HepG2 (cell line): Measurements from ENCODE around the gene CTSZ. TPM values are rescaled to one million over a fixed set of nuclear protein-coding genes. Genes with fewer than 3 reads are reported as not detected.

Experiments used
- ADNP ChIP-seq: sonication (generic); formaldehyde crosslinking; IDR thresholded peaks from 2 replicates; pipeline ENCODE4 v1.4.0; 2020; ENCODE audit warnings: missing genetic modification reagents
- ATAD3A ChIP-seq: sonication (generic); formaldehyde crosslinking; IDR thresholded peaks from 2 replicates; pipeline ENCODE4 v1.4.0; 2020; ENCODE audit warnings: missing genetic modification reagents
- BHLHE40 ChIP-seq: IDR thresholded peaks from 2 replicates; pipeline ENCODE4 v1.6.1; 2011; ENCODE audit warnings: low read length, improper control_type of control experiment
- CEBPB ChIP-seq: IDR thresholded peaks from 2 replicates; pipeline ENCODE4 v1.6.1; 2011; ENCODE audit warnings: low read depth, low read length, improper control_type of control experiment, borderline replicate concordance
- HIC2 ChIP-seq: sonication (generic); formaldehyde crosslinking; IDR thresholded peaks from 2 replicates; pipeline ENCODE4 v1.9.0; 2022; ENCODE audit warnings: low read depth, missing genetic modification reagents
- JDP2 ChIP-seq: sonication (generic); formaldehyde crosslinking; IDR thresholded peaks from 2 replicates; pipeline ENCODE4 v1.8.1; 2022; ENCODE audit warnings: missing genetic modification reagents, borderline replicate concordance
- KMT2B ChIP-seq: IDR thresholded peaks from 2 replicates; pipeline ENCODE4 v1.6.1; 2016; ENCODE audit warnings: missing genetic modification reagents, missing compliant biosample characterization
- MAFG ChIP-seq: sonication (generic); formaldehyde crosslinking; IDR thresholded peaks from 2 replicates; pipeline ENCODE4 v1.5.1; 2020; ENCODE audit warnings: mild to moderate bottlenecking, missing genetic modification reagents
- POLR2A ChIP-seq, 2 experiments: IDR thresholded peaks; 2 replicates each; pipeline ENCODE4 v1.6.1; 2011; ENCODE audit warnings: low read depth in 2 of 2, low read length in 2 of 2, mild to moderate bottlenecking in 1 of 2, moderate library complexity in 1 of 2; ENCODE audit not compliant: insufficient read depth in 1 of 2
- POLR2AphosphoS5 ChIP-seq: IDR thresholded peaks from 2 replicates; pipeline ENCODE4 v1.6.1; 2012; ENCODE audit warnings: low read depth, low read length
- SCMH1 ChIP-seq: sonication (generic); formaldehyde crosslinking; IDR thresholded peaks from 2 replicates; pipeline ENCODE4 v1.9.0; 2021; ENCODE audit warnings: missing genetic modification reagents, mild to moderate bottlenecking, borderline replicate concordance
- SIN3B ChIP-seq: fragments of 150-350 bp; IDR thresholded peaks from 2 replicates; pipeline ENCODE4 v1.6.1; 2014; ENCODE audit warnings: low read length
- SP5 ChIP-seq: IDR thresholded peaks from 2 replicates; pipeline ENCODE4 v1.6.1; 2016; ENCODE audit warnings: low read depth, borderline replicate concordance
- ZBTB8A ChIP-seq: sonication (generic); formaldehyde crosslinking; IDR thresholded peaks from 2 replicates; pipeline ENCODE4 v1.4.0; 2020; ENCODE audit warnings: mild to moderate bottlenecking, low read depth, missing genetic modification reagents, borderline replicate concordance
- ZNF232 ChIP-seq: sonication (generic); formaldehyde crosslinking; IDR thresholded peaks from 2 replicates; pipeline ENCODE4 v1.4.0; 2020; ENCODE audit warnings: missing genetic modification reagents, borderline replicate concordance
- ZNF619 ChIP-seq: sonication (generic); formaldehyde crosslinking; IDR thresholded peaks from 2 replicates; pipeline ENCODE4 v1.4.0; 2020; ENCODE audit warnings: mild to moderate bottlenecking, missing genetic modification reagents
- ZNF770 ChIP-seq: sonication (generic); formaldehyde crosslinking; IDR thresholded peaks from 2 replicates; pipeline ENCODE4 v1.5.0; 2020; ENCODE audit warnings: mild to moderate bottlenecking, missing genetic modification reagents
- ZNF83 ChIP-seq: sonication (generic); formaldehyde crosslinking; IDR thresholded peaks from 2 replicates; pipeline ENCODE4 v1.4.0; 2020; ENCODE audit warnings: missing genetic modification reagents, mild to moderate bottlenecking, borderline replicate concordance
- polyA plus RNA-seq, 8 experiments: library from polyadenylated mRNA; depleted of rRNA in 3 of 8; stranded (reverse) in 7 of 8; unstranded in 1 of 8; fragments of >200 nt; fragmentation: Illumina TruSeq in 4 of 8; extraction: Trizol in 4 of 8; gene quantifications; 2 replicates each; pipeline versions ENCODE4 v1.2.1 to v1.2.3, GENCODE V29; 2011 to 2016; ENCODE audit warnings: low read depth in 4 of 8, missing spikeins in 1 of 8, mixed read lengths in 1 of 8; ENCODE audit not compliant: insufficient read depth in 1 of 8
- total RNA-seq, 5 experiments: library from RNA; depleted of rRNA; stranded (reverse); fragments of >200 nt; fragmentation: Illumina TruSeq; extraction: Trizol; gene quantifications; 2 replicates each; pipeline ENCODE4 v1.2.3, GENCODE V29; 2016; ENCODE audit warnings: low read depth in 1 of 5
- TF ChIP-seq, protein P1 (sequence below): sonication (generic); formaldehyde crosslinking; IDR thresholded peaks from 2 replicates; pipeline ENCODE4 v1.4.0; 2020; ENCODE audit warnings: missing genetic modification reagents, mild to moderate bottlenecking, borderline replicate concordance
- TF ChIP-seq, protein P2 (sequence below): sonication (generic); formaldehyde crosslinking; conservative IDR thresholded peaks from 2 replicates; pipeline ENCODE4 v1.4.0; 2020; ENCODE audit warnings: missing genetic modification reagents

CTSZ gene
- total and polyA plus RNA-seq, 2 of the 13 experiments (the other 11 are each of a cell fraction or from before 2014, with no cell fraction given) = 0.33 TPM; not detected in 1

GRCh38 chr20:59015812-59016711 is 9.0 kb upstream of the CTSZ start (continued):
- TF ChIP-seq, protein P1, sequence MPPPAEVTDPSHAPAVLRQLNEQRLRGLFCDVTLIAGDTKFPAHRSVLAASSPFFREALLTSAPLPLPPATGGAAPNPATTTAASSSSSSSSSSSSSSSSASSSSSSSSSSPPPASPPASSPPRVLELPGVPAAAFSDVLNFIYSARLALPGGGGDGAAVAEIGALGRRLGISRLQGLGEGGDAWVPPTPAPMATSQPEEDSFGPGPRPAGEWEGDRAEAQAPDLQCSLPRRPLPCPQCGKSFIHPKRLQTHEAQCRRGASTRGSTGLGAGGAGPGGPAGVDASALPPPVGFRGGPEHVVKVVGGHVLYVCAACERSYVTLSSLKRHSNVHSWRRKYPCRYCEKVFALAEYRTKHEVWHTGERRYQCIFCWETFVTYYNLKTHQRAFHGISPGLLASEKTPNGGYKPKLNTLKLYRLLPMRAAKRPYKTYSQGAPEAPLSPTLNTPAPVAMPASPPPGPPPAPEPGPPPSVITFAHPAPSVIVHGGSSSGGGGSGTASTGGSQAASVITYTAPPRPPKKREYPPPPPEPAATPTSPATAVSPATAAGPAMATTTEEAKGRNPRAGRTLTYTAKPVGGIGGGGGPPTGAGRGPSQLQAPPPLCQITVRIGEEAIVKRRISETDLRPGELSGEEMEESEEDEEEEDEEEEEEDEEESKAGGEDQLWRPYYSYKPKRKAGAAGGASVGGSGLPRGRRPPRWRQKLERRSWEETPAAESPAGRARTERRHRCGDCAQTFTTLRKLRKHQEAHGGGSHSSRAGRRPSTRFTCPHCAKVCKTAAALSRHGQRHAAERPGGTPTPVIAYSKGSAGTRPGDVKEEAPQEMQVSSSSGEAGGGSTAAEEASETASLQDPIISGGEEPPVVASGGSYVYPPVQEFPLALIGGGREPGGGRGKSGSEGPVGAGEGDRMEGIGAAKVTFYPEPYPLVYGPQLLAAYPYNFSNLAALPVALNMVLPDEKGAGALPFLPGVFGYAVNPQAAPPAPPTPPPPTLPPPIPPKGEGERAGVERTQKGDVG (CRISPR knock-in tag) = no peak
- TF ChIP-seq JDP2 (CRISPR knock-in tag) (no peak), ZNF232 (CRISPR knock-in tag) (no peak; the same call in 1 of the 2 replicates), KMT2B (CRISPR knock-in tag) (no peak), ZNF619 (CRISPR knock-in tag) (no peak), ZNF83 (CRISPR knock-in tag) (no peak), ZBTB8A (no peak; the same call in 1 of the 2 replicates), ATAD3A (no peak), MAFG (CRISPR knock-in tag) (no peak), ZNF770 (no peak), POLR2A (IDR thresholded peaks at IDR 0.05; ENCODE audit: insufficient read depth in 1 of 2, low read depth in 2 of 2, low read length in 2 of 2) (peak in 1 of 2 experiments; percentile 44; a peak in 2 of 4 replicates), ADNP (CRISPR knock-in tag) (0 out of 2 replicates have a peak, but pooled peaks have one; percentile 34), CEBPB (no peak), POLR2AphosphoS5 (no peak), SCMH1 (no peak), BHLHE40 (peak; percentile 56; the same call in 1 of the 2 replicates), SIN3B (no peak), HIC2 (peak; percentile 94), SP5 (CRISPR knock-in tag) (peak; percentile 84)
- TF ChIP-seq, protein P2, sequence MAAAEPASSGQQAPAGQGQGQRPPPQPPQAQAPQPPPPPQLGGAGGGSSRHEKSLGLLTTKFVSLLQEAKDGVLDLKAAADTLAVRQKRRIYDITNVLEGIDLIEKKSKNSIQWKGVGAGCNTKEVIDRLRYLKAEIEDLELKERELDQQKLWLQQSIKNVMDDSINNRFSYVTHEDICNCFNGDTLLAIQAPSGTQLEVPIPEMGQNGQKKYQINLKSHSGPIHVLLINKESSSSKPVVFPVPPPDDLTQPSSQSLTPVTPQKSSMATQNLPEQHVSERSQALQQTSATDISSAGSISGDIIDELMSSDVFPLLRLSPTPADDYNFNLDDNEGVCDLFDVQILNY (CRISPR knock-in tag) = peak; percentile 77; the same call in 1 of the 2 replicates
